ENCODE measurements around the gene CYBRD1. TPM values are rescaled to one million over a fixed set of nuclear protein-coding genes. Genes with fewer than 3 reads are reported as not detected.
"Not testable (repeated sequence)": the region's sequence is repeated elsewhere in the genome, so short reads cannot be mapped to it uniquely, and the experiment has no call there.

Gene CYBRD1
- total RNA-seq, 1 donor = 338 TPM

DNA sequence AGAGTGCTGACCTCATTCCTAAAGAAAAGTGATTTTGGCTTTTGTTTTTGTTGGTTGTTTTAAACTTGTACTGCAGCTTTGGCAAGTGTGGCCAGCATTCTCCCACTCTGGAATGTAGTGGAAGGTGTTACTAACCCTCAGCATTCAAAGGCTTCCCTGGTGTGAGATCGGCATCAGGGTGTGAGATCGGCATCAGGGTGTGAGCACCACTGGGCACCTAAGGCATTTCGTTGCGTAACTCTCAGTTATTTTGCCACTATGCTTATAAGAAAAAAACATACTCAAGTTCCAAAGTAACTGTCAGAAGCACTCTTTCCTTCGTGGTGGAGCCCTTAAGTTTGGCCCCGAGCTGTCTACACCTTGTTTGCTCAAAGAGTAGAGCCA is 1.7 kb downstream of the CYBRD1 start:
- Histone ChIP-seq H3K4me2 (ENCODE audit: insufficient read depth, low read length) (peak overlapping the region; percentile 95), H4K20me1 (ENCODE audit: insufficient read depth, low read length) (peaks cover 11% of the 10 kb centered on the region), H3K27me3 (ENCODE audit: insufficient read depth, low read length) (no peaks in the 10 kb centered on the region), H3K4me1 (ENCODE audit: insufficient read depth, low read length) (peaks cover 11% of the 10 kb centered on the region), H3K9me3 (ENCODE audit: low read depth, low read length) (no peaks in the 10 kb centered on the region), H3K27ac (ENCODE audit: low read depth, low read length) (peak overlapping the region; percentile 67), H3K4me3 (ENCODE audit: insufficient read depth, low read length) (peak overlapping the region; percentile 93), H2AFZ (ENCODE audit: low read length) (peak overlapping the region; percentile 88), H3K36me3 (ENCODE audit: insufficient read depth, low read length) (peaks cover 3% of the 10 kb centered on the region), H3K79me2 (ENCODE audit: insufficient read depth, low read length) (peaks cover 54% of the 10 kb centered on the region)
- TF ChIP-seq, protein P1, sequence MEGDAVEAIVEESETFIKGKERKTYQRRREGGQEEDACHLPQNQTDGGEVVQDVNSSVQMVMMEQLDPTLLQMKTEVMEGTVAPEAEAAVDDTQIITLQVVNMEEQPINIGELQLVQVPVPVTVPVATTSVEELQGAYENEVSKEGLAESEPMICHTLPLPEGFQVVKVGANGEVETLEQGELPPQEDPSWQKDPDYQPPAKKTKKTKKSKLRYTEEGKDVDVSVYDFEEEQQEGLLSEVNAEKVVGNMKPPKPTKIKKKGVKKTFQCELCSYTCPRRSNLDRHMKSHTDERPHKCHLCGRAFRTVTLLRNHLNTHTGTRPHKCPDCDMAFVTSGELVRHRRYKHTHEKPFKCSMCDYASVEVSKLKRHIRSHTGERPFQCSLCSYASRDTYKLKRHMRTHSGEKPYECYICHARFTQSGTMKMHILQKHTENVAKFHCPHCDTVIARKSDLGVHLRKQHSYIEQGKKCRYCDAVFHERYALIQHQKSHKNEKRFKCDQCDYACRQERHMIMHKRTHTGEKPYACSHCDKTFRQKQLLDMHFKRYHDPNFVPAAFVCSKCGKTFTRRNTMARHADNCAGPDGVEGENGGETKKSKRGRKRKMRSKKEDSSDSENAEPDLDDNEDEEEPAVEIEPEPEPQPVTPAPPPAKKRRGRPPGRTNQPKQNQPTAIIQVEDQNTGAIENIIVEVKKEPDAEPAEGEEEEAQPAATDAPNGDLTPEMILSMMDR (IDR thresholded peaks at IDR 0.05; ENCODE audit: extremely low read depth, low read depth, low read length) = no peak
- DNase-seq (ENCODE audit: insufficient read length, low spot score, missing footprints) = peak; percentile 17

DNA sequence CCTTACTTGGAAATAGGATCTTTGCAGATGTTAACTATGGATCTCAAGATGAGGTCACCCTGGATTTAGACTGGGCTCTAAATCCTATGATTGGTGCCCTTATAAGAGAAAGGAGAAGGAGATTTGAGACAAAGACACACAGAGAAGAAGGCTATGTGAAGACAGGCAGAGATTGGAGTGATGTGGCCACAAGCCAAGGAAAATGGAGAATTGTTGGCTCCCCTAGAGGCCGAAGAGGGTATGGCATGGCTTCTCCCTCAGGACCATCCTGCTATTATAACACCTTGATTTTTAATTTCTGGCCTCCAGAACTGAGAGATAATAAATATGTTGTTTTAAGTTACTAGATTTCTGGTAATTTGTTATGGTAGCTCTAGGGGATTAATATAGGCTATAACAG is 7.6 kb downstream of the CYBRD1 start:
- TF ChIP-seq, protein P1 (IDR thresholded peaks at IDR 0.05; ENCODE audit: extremely low read depth, low read depth, low read length) = peak; percentile 58
- no peaks in the 10 kb centered on the region for H4K20me1 ChIP-seq (ENCODE audit: insufficient read depth, low read length)

DNA sequence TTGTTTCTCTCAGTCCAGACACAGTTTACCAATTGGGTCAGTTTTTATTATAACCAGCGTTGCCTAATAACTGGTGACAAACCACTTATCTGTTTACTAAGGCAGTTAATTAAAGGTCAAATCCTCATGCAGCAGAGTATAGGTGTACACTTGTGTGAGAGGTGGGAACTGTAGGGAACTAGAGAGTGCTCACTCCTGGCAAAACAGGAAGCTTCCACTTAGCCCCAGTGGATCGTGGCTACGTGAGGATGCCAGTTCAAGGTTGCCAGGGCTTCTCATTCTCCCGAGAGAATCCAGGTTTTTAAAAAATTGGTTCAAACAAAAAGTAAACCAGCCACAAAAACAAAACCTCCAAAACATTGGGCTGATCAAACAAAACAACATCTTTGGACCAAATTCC is 8.1 kb downstream of the CYBRD1 start:
- Histone ChIP-seq H2AFZ (ENCODE audit: low read length) (no peak overlapping the region), H3K4me3 (ENCODE audit: insufficient read depth, low read length) (no peak overlapping the region), H3K9me3 (ENCODE audit: low read depth, low read length) (no peaks in the 10 kb centered on the region), H3K27me3 (ENCODE audit: insufficient read depth, low read length) (no peaks in the 10 kb centered on the region), H3K36me3 (ENCODE audit: insufficient read depth, low read length) (peaks cover 3% of the 10 kb centered on the region), H3K79me2 (ENCODE audit: insufficient read depth, low read length) (peaks cover 80% of the 10 kb centered on the region), H4K20me1 (ENCODE audit: insufficient read depth, low read length) (no peaks in the 10 kb centered on the region), H3K4me2 (ENCODE audit: insufficient read depth, low read length) (peak overlapping the region; percentile 67), H3K4me1 (ENCODE audit: insufficient read depth, low read length) (peaks cover 26% of the 10 kb centered on the region), H3K27ac (ENCODE audit: low read depth, low read length) (peak overlapping the region; percentile 89)
- no peak for DNase-seq (ENCODE audit: insufficient read length, low spot score, missing footprints)
- TF ChIP-seq, protein P1 (IDR thresholded peaks at IDR 0.05; ENCODE audit: extremely low read depth, low read depth, low read length) = no peak

More for the DNA sequence above, 7.6 kb downstream of the CYBRD1 start:
- H3K79me2 ChIP-seq (ENCODE audit: insufficient read depth, low read length) = peaks cover 80% of the 10 kb centered on the region
- H3K4me2 ChIP-seq (ENCODE audit: insufficient read depth, low read length) = peak overlapping the region; percentile 67
- H3K4me3 ChIP-seq (ENCODE audit: insufficient read depth, low read length) = no peak overlapping the region
- H2AFZ ChIP-seq (ENCODE audit: low read length) = no peak overlapping the region
- no peak overlapping the region for H3K27ac ChIP-seq (ENCODE audit: low read depth, low read length)
- no peaks in the 10 kb centered on the region for H3K27me3 ChIP-seq (ENCODE audit: insufficient read depth, low read length)
- peaks cover 3% of the 10 kb centered on the region for H3K36me3 ChIP-seq (ENCODE audit: insufficient read depth, low read length)
- H3K4me1 ChIP-seq (ENCODE audit: insufficient read depth, low read length) = peaks cover 26% of the 10 kb centered on the region
- DNase-seq (ENCODE audit: insufficient read length, low spot score, missing footprints) = peak; percentile 8
- no peaks in the 10 kb centered on the region for H3K9me3 ChIP-seq (ENCODE audit: low read depth, low read length)

DNA sequence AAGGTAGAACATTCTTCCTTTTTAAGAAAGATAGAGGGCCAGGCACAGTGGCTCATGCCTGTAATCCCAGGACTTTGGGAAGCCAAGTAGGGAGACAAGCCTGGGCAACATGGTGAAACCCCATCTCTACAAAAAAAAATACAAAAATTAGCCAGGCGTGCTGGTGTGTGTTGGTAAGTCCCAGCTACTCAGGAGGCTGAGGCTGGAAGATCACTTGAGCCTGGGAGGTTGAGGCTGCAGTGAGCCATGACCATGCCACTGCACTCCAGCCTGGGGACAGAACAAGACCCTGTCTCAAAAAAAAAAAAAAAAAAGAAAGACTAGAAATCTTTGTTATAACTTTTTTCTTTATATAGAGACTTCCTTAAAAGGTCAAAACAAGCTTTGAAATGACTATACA is 8.6 kb downstream of the CYBRD1 start:
- Histone ChIP-seq H3K4me2 (ENCODE audit: insufficient read depth, low read length) (peak overlapping the region; percentile 67), H3K79me2 (ENCODE audit: insufficient read depth, low read length) (peaks cover 79% of the 10 kb centered on the region), H3K4me1 (ENCODE audit: insufficient read depth, low read length) (peaks cover 26% of the 10 kb centered on the region), H3K27ac (ENCODE audit: low read depth, low read length) (peak overlapping the region; percentile 89)
- DNase-seq (ENCODE audit: insufficient read length, low spot score, missing footprints); H3K36me3 ChIP-seq (ENCODE audit: insufficient read depth, low read length); H3K4me3 ChIP-seq (ENCODE audit: insufficient read depth, low read length); H3K9me3 ChIP-seq (ENCODE audit: low read depth, low read length); H2AFZ ChIP-seq (ENCODE audit: low read length); H3K27me3 ChIP-seq (ENCODE audit: insufficient read depth, low read length); H4K20me1 ChIP-seq (ENCODE audit: insufficient read depth, low read length): not testable (repeated sequence)

Measured in osteoblast (primary cell).